HG03095 (cell line): ENCODE data around the gene MLKL.

ENCODE experiments used
- ATAC-seq: cut with Tn5 transposase; IDR thresholded peaks from one replicate; pipeline ENCODE4 v1.9.1; 2021; ENCODE audit warnings: moderate library complexity; ENCODE audit not compliant: unreplicated experiment

Gene MLKL

GRCh38 chr16:74700438-74701225 lies at the start of gene MLKL:
MLKL (minus strand) TSS chr16:74700862; CDS start chr16:74695757, 5,105 bp downstream.
- peak; percentile 35 for ATAC-seq

- no peak for ATAC-seq
Measured at GRCh38 chr16:74749291-74750055, 48.8 kb upstream of the MLKL start.

DNA sequence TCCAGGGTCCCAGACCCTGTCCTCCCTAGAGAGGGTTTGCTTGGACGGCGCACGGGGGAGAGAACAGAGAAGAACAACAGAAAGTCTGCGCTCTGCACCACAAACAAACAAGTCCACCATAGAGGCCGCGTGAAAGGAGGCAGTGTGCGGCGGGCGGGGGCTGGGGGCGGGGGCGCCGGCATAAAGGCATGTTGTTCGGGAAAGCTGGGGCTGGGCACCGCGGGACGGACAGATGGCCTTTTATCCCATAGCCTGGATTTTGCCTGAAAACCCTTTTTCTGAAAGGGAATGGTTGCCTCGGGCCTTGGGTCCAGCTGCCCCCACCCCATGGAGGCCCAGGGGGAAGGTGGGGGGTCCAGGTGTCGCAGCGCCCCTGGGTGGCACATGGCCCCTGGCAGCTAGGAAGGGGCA lies 48.0 kb upstream of the MLKL start:
- no peak for ATAC-seq

DNA sequence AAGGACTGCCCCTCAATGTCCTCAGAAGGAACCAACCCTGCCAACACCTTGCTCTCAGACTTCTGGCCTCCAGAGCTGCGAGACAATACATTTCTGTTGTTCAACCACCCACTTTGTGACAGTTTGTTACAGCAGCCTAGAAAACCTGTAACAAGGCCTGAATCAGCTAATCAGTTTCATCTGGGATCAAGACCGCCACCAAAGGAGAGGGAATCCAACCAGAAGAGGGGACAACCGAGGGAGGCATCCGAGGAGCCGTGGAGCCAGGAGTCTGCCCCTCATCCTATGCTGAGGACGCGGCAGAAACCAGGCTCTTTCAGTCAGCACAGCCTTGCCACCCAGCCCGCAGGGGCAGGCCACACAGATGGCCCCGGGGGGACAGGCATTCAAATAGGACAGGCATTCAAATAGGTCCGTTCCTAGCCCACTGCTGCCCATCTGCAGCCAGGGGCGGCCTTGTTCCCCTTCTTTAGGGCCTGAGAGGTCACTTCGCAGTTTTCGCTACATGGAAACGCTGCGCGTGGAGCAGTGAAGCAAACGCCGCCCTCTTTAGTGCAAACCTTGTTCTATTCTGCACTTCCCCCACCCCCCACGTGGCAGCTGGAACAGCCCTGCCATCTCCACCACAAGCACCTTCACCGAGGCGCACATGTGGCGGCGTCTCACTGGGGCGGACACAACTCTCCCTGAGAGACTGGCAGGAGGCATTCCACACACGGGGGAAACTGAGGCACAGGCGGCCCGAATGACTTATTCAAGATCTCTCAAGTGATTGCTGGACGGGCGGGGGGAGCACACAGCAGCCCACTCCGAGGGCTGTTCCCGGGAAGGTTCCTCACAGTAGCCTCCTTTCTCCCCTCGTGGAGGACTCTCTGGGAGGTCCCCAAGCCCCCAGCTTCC lies 47.3 kb upstream of the MLKL start:
- no peak for ATAC-seq

DNA sequence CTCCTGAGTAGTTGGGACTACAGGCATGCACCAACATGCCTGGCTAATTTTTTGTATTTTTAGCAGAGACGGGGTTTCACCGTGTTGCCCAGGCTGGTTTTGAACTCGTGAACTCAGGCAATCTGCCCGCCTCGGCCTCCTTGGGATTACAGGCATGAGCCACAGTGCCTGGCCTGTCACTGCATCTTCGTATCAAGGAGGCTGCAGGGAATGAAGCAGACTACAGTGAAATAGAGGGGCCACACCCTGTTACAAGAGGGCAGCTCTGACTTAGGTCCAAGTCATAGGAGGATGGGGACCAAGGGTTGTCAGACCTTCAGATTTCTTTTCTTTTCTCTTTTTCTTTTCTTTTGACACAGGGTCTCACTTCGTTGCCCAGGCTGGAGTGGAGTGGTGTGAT lies 45.3 kb upstream of the MLKL start:
- ATAC-seq = no peak

GRCh38 chr16:74745109-74745615 lies 44.5 kb upstream of the MLKL start:
- ATAC-seq = no peak

DNA sequence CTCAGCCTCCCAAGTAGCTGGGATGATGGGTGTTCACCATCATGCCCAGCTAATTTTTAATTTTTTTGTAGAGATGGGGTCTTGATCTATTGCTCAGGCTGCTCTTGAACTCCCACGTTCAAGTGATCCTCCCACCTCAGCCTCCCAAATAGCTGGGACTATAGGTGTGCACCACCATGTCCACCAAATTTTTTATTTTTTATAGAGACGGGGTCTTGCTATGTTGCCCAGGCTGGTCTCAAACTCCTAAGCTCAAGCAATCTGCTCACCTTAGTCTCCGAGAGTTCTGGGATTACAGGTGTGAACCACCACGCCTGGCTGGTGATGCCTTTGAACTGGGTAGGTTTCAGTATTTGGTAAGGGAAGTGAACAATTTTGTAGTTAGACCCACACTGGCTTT lies 43.9 kb upstream of the MLKL start:
- no peak for ATAC-seq

GRCh38 chr16:74743668-74744299 lies 43.1 kb upstream of the MLKL start:
- no peak for ATAC-seq

GRCh38 chr16:74743045-74743667 lies 42.5 kb upstream of the MLKL start:
- no peak for ATAC-seq

- no peak for ATAC-seq
Measured at GRCh38 chr16:74742051-74742481, 41.4 kb upstream of the MLKL start.

DNA sequence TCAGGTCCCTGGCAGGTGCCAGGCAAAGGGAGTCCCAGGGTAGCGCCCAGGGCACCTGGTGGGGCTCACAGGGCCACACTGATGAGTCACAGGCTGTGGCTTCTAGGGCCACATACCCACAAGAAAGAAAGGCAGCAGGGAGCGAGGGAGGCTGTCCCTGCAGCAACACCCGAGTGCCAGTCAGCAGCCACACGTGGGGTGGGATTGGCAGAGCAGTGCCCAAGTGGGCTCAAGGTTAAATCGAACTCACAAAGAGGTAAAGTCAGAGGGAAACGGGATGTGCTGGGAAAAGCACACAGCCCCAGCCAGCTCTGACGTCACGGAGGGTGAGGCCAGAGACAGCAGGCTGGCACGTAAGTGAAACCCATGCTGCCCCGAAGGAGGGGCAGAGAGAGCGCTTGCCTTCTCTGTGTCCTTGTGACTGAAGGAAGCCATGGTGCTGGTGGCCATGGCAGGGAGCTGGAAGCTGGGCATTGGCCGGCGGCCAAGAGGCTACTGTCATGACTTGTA lies 40.2 kb upstream of the MLKL start:
- no peak for ATAC-seq

GRCh38 chr16:74739275-74739674 lies 38.6 kb upstream of the MLKL start:
- no peak for ATAC-seq

DNA sequence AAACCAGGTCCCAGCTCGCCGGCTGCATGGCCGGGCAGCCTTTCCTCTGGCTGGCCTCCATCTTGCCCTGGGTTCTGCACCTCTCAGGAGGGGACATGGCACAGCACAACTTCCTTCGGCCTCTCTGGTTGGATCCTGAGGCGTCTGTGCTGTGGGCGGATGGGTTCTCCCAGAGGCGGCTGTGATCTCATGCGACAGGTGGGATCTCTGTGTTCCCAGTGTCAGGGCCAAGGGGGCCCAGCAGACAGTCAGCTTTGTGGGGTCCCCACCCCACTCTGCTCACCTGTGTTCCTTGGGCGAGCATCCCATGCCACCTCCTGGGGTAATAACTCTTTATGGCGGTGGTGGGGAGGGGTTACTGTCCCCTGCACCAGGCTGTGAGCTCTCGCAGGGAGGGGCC lies 38.2 kb upstream of the MLKL start:
- ATAC-seq = no peak

- ATAC-seq = no peak
Measured at GRCh38 chr16:74738113-74738541, 37.5 kb upstream of the MLKL start.

DNA sequence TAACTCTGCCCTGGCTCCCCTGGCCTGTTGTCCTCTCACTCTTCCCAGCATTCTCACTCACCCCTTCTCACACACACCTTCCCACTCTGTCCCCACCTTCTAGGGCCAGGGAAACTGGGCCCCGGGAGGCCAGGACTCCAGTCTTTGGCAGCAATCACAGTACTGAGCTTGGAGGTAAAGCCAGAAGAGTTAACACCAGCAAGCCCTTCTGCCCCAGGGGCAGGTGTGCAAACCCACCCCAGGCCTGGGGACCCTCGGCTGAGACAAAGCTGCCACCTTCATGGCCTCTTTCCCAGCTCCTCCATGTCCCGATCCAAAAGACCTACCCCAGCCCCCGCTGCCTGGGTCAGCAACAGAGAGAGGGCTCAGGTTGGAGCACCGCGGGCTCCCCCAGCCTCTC lies 36.9 kb upstream of the MLKL start:
- no peak for ATAC-seq

DNA sequence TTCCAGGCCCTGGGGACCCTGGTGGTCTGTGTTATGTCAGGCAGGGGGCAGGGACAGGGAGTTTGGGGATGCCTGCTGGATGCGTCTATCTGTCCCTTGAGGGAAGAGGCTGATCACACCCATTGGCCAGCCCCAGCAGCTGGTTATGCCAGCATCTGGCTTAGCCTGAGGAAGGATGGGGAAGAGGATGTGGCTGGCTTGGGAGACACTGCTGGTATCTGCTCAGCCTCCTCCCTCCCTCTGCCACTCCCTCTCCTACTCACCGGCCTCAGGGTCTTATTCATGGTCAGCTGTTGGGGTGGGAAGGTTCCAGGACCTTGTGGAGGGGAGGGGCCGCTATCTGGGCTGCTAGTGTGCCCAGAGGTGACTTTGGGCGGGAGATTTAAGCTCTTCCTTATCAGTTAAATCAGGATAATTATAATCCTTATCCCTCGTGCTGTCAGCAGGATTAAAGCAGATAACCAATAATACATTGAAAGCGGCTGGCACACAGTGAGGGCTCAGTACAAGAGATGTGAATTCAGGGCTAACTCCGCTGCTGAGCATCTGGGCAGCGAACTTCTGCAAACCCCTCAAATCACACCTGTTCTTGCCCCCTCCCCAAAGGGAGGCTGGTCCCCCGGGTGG lies 36.0 kb upstream of the MLKL start:
- no peak for ATAC-seq

DNA sequence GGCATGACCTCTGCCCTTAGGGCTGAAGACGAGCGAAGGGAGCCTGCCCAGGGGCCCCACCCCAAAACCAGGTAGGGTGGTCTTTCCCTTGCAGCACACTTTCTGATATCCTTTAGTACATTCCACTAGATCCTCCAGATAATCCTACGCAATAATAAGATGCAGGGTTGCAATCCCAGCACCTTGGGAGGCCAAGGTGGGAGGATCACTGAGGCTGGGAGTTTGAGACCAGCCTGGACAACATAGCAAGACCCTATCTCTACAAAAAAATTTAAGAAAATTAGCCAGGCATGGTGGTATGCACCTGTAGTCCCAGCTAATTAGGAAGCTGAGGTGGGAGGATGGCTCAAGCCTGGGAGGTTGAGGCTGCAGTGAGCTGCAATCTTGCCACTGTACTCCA lies 34.9 kb upstream of the MLKL start:
- no peak for ATAC-seq

- ATAC-seq = no peak
Measured at GRCh38 chr16:74735162-74735452, 34.4 kb upstream of the MLKL start.

DNA sequence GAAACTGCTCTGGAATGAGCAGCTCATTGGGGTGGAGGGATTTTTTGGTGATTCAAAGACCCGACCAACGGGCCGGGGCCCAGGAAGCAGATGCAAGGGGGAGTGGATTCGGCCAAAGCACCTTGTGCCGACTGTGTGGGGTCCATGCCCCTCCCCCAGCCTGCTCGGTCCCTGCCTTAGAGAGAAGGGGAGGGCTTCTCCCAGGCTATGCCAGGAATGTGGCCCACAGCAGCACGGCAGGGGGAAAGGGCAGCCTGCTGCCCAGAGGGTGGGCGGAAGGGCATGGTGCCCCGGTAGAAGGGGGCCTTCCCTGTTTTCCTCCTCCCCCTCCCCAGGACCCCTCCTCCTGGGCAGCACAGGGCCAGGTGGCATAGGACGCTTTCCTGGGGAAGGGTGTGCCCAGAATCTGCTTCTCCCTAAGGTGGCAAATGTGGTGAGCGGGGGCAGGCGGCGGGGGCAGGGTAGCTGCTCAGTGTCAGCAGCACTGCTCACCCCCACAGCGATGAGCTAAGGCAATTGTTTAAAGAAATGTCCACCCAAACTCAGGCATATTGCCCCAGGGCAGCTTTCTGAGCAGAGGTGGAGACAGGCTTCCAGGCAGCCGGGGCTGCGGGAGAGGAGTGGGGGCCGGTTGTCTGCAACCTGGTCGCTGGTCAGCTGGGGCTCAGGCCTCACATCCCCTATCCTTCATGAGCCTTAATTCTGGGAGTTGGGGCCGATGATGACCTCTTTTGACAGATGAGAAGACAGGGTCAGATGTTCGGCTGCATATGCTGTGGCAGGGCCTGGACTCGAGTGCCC lies 33.9 kb upstream of the MLKL start:
- no peak for ATAC-seq
